Effector memory CD8-positive, alpha-beta T cell (primary cell): Measurements from ENCODE around the gene MDM4.
"Not testable (repeated sequence)": the region's sequence is repeated elsewhere in the genome, so short reads cannot be mapped to it uniquely, and the experiment has no call there.

ENCODE experiments used
- ATAC-seq: fragments of 150-1000 bp; cut with Tn5 transposase; replicated peaks from 2 replicates; pipeline ENCODE4 v1.10.0; 2021; ENCODE audit warnings: mild to moderate bottlenecking, moderate library complexity
- DNase-seq, 3 experiments: peaks; one replicate each; pipeline ENCODE4 v3.0.0; 2021
- H3K27ac Mint-ChIP-seq, 2 donors: one replicate each; pipeline ENCODE4 v1.8.0; 2022; ENCODE audit warnings: mild to moderate bottlenecking in 2 of 2, mixed read lengths in 2 of 2, moderate library complexity in 2 of 2
- H3K27me3 Mint-ChIP-seq, 2 donors: one replicate each; pipeline ENCODE4 v1.8.0; 2022; ENCODE audit warnings: mixed read lengths in 2 of 2
- H3K36me3 Mint-ChIP-seq: one replicate; pipeline ENCODE4 v1.8.0; 2022; ENCODE audit warnings: mild to moderate bottlenecking, moderate library complexity, mixed read lengths; ENCODE audit not compliant: insufficient read depth
- H3K4me1 Mint-ChIP-seq, 2 donors: one replicate each; pipeline ENCODE4 v1.8.0; 2022; ENCODE audit warnings: low read depth in 2 of 2, mixed read lengths in 2 of 2
- H3K4me3 Mint-ChIP-seq, 2 donors: one replicate each; pipeline ENCODE4 v1.8.0; 2022; ENCODE audit warnings: mild to moderate bottlenecking in 2 of 2, mixed read lengths in 2 of 2, moderate library complexity in 2 of 2
- H3K9me3 Mint-ChIP-seq, 2 donors: one replicate each; pipeline ENCODE4 v1.8.0; 2022; ENCODE audit warnings: mixed read lengths in 2 of 2

Gene MDM4

GRCh38 chr1:204563780-204564179, 47.6 kb downstream of the MDM4 start:
- no peak for ATAC-seq

DNA sequence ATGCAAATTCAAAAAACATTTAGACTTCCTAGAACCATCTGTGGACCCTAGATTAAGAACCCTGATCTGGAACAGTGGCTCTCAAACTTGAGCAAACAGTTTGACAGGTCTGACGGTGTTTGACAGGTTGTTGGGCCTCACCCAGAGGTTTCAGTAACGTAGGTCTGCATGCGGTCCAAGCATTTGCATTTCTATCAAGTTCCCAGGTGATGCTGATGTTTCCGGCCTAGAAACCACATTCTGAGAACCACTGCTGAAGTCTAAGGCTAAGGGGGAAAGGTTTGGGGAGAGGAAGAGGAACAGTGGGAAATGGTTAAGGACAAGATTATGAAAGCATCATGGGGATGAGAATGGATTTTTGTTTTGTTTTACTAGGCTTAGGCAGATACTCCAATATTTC, 48.6 kb downstream of the MDM4 start:
- peak in 1 of 3 experiments; percentile 15 for DNase-seq
- Mint-ChIP-seq H3K9me3 (no peaks in the 10 kb centered on the region), H3K4me3 (peak overlapping the region in 1 of 2 donors; percentile 37), H3K27me3 (no peaks in the 10 kb centered on the region), H3K27ac (peak overlapping the region; percentile 66 to 86), H3K36me3 (peaks cover 20% of the 10 kb centered on the region), H3K4me1 (peaks cover 26 to 40% of the 10 kb centered on the region in 2 donors)
- ATAC-seq: peak; percentile 55

More at GRCh38 chr1:204563780-204564179, 47.6 kb downstream of the MDM4 start:
- Mint-ChIP-seq H3K27me3 (no peaks in the 10 kb centered on the region), H3K4me1 (peaks cover 26 to 43% of the 10 kb centered on the region in 2 donors), H3K4me3 (no peak overlapping the region), H3K9me3 (no peaks in the 10 kb centered on the region), H3K27ac (peak overlapping the region; percentile 66 to 86), H3K36me3 (peaks cover 17% of the 10 kb centered on the region)
- DNase-seq: no peak

- H3K4me3 Mint-ChIP-seq: no peak overlapping the region
- ATAC-seq: peak; percentile 89
- no peaks in the 10 kb centered on the region for H3K9me3 Mint-ChIP-seq
- peaks cover 28% of the 10 kb centered on the region for H3K36me3 Mint-ChIP-seq
- peaks cover 26 to 32% of the 10 kb centered on the region in 2 donors for H3K4me1 Mint-ChIP-seq
- peak; percentile 45 to 53 (median 52) for DNase-seq
- no peaks in the 10 kb centered on the region for H3K27me3 Mint-ChIP-seq
- peak overlapping the region; percentile 69 to 86 for H3K27ac Mint-ChIP-seq
Observed at GRCh38 chr1:204565617-204566582, 49.7 kb downstream of the MDM4 start.

DNA sequence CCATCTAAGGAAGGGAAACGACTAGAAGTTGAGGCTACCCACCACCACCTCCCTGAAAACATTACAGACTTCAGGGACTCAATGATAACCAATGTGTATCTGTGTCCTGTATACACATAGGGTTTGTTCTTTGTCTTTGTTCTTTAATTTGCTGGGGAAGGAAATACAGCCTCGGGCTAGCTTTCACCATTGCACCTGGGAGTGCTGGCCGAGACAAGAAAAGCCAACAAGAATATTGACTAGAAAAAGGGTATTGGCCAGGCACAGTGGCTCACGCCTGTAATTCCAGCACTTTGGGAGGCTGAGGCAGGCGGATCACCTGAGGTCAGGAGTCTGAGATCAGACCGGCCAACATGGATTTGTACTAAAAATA, 50.4 kb downstream of the MDM4 start:
- no peak for ATAC-seq
- Mint-ChIP-seq H3K4me3 (no peak overlapping the region), H3K27ac (peak overlapping the region in 1 of 2 donors; percentile 69), H3K27me3 (no peaks in the 10 kb centered on the region), H3K36me3 (peaks cover 31% of the 10 kb centered on the region), H3K4me1 (peaks cover 25 to 29% of the 10 kb centered on the region in 2 donors), H3K9me3 (no peaks in the 10 kb centered on the region)
- no peak for DNase-seq

DNA sequence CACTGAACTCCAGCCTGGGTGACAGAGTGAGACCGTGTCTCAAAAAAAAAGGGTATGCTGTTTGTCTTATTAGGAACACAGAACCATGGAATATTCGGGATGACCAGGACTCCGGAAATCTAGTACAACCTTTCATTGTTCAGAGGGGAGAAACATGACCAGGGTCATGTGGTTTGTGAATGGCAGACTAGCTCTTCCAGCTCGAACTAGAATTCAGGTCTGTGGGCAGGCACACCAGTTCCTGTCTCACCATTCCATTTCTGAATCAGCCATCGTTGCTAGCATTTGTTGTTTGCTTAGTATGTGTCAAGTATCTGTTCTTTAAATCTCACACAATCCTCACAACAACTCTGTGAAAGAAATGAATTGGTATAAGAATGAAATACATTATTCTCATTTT, 50.9 kb downstream of the MDM4 start:
- Mint-ChIP-seq H3K4me3 (no peak overlapping the region), H3K4me1 (peaks cover 22 to 24% of the 10 kb centered on the region in 2 donors), H3K36me3 (peaks cover 34% of the 10 kb centered on the region), H3K9me3 (no peaks in the 10 kb centered on the region), H3K27ac (no peak overlapping the region), H3K27me3 (no peaks in the 10 kb centered on the region)
- DNase-seq (no peak), ATAC-seq (no peak)

GRCh38 chr1:204568576-204569315, 52.5 kb downstream of the MDM4 start:
- Mint-ChIP-seq H3K36me3 (peaks cover 41% of the 10 kb centered on the region), H3K4me3 (no peak overlapping the region)
- no peak for DNase-seq

GRCh38 chr1:204569478-204569877, 53.3 kb downstream of the MDM4 start:
- H3K4me3 Mint-ChIP-seq: no peak overlapping the region
- no peaks in the 10 kb centered on the region for H3K9me3 Mint-ChIP-seq
- peak overlapping the region in 1 of 2 donors; percentile 81 for H3K27ac Mint-ChIP-seq
- no peak for DNase-seq
- ATAC-seq: no peak
- H3K36me3 Mint-ChIP-seq: peaks cover 47% of the 10 kb centered on the region
- H3K27me3 Mint-ChIP-seq: no peaks in the 10 kb centered on the region
- peaks cover 15 to 18% of the 10 kb centered on the region in 2 donors for H3K4me1 Mint-ChIP-seq

More at GRCh38 chr1:204568576-204569315, 52.5 kb downstream of the MDM4 start:
- H3K4me1 Mint-ChIP-seq: peaks cover 22% of the 10 kb centered on the region in 2 donors
- H3K9me3 Mint-ChIP-seq: no peaks in the 10 kb centered on the region
- no peak for ATAC-seq
- peak overlapping the region in 1 of 2 donors; percentile 81 for H3K27ac Mint-ChIP-seq
- no peaks in the 10 kb centered on the region for H3K27me3 Mint-ChIP-seq

- not testable (repeated sequence) for H3K4me3 Mint-ChIP-seq, H3K9me3 Mint-ChIP-seq, H3K27ac Mint-ChIP-seq, DNase-seq, ATAC-seq, H3K27me3 Mint-ChIP-seq
- Mint-ChIP-seq H3K4me1 (peaks cover 10 to 14% of the 10 kb centered on the region in 2 donors), H3K36me3 (peaks cover 47% of the 10 kb centered on the region)
Observed at GRCh38 chr1:204570021-204570420, 53.8 kb downstream of the MDM4 start.

GRCh38 chr1:204571128-204571527, 54.9 kb downstream of the MDM4 start:
- peaks cover 0 to 5% of the 10 kb centered on the region in 2 donors for H3K4me1 Mint-ChIP-seq
- no peaks in the 10 kb centered on the region for H3K27me3 Mint-ChIP-seq
- H3K27ac Mint-ChIP-seq: no peak overlapping the region
- H3K9me3 Mint-ChIP-seq: no peaks in the 10 kb centered on the region
- ATAC-seq (no peak), DNase-seq (no peak)
- no peak overlapping the region for H3K4me3 Mint-ChIP-seq
- H3K36me3 Mint-ChIP-seq: peaks cover 47% of the 10 kb centered on the region

DNA sequence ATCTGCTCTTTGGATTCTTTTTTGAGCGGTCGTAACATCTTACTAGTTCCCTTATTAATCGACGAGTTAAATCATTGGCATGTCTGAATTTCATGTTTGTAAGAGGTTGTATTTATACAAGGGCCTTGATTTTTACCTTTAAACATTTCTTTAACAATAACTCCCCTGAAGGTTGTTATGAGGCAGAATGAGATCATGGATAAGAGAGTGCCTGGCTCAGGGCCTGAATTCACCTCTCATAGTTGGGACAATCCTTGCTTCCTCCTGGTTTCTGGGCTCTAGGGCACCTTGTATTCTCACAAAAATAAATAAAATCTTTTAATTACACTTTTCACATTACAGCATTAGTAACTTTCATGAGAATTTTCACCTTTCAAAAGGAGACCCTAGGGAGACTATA, 55.4 kb downstream of the MDM4 start:
- H3K27me3 Mint-ChIP-seq: no peaks in the 10 kb centered on the region
- no peak overlapping the region for H3K27ac Mint-ChIP-seq
- H3K4me1 Mint-ChIP-seq: peaks cover 0 to 2% of the 10 kb centered on the region in 2 donors
- no peak overlapping the region for H3K4me3 Mint-ChIP-seq
- H3K36me3 Mint-ChIP-seq: peaks cover 47% of the 10 kb centered on the region
- DNase-seq (no peak), ATAC-seq (no peak)
- no peaks in the 10 kb centered on the region for H3K9me3 Mint-ChIP-seq

DNA sequence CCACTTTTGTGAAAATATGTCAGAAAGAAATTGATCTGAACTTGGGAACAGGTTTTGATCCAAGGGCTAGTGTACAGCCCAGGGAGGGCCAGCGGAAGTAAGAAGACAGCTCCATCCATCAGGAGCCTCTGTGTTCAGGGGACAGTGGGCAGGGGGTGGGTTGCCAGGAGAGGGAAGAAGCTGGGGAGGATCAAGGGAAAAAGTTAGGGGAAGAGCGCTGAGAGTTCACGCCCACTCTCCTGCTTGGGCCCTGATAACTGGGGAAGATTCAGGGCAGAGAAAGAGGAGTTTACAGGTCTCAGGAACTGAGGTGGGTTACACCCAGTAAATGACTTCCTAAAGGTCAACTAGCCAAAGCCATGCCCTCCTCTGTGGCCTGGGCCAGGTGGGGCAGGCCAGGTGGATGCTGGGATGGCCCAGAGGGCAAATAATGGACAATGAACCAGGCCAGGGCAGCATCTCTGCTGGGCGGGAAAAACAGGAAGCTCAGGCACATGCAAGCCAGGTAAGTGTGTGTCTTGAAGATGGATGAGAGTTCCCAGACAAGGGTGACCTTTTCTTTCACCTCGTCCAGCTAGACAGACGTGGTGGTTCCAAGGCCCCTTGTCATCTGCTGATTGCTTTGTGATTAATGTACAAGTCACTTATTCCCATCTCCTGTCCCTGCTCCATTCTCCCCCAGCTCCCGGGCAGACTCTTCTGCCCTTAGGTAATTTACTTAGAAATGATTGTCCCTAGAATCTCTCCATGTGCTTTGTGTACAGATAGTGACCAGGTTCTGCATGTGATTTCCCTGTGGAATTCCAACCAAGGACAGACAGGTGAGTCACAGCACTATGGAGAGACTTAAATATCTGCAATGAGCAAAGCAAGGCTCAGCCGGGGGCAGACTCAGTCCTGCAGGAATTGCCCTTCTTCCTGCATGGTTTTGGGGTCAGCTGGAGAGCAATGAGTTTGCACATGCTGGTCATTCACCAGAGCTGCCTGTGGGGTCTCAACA, 57.0 kb downstream of the MDM4 start:
- Mint-ChIP-seq H3K4me1 (peaks cover under 1 to 4% of the 10 kb centered on the region in 2 donors), H3K27me3 (no peaks in the 10 kb centered on the region), H3K36me3 (peaks cover 43% of the 10 kb centered on the region), H3K27ac (peak overlapping the region in 1 of 2 donors; percentile 83), H3K9me3 (no peaks in the 10 kb centered on the region), H3K4me3 (no peak overlapping the region)
- DNase-seq (no peak), ATAC-seq (no peak)

DNA sequence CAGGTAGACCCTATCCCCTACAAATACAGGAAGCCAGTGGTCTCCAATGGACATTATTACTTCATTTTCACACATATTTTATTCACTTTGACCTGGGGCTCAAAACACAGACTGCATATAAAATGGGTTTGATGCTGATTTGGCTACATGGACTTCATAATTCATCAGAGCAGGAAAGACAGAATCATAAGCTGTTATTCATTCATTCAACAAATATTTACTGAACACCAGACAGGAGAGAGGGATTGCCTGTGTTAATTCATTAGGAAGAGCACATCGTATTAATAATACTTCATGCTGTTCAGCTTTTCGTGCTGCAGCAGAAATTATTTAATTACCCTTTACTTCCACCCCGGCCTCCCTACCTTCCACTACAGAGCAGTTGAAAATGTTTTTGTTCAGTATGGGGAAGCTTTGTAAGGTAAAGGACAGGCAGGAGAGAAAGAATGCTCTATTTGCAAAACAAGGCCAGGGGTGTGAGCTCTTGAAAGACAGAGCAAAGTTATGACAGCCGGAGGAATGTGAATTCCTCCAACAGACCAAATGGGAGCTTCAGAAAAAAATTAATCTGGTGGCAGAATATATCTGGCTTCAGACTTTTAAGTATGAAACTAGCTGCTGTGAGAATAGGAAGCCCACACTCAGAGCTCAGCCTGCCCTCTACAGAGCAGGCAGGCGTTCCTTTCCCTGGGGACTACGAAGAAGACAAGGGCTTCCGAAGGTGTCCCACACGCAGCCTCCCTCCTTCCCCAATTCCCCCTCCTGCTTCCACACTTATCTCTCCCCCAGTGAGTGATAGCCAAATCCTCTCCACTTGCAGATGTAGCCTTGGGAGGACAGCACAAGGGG, 58.0 kb downstream of the MDM4 start:
- no peaks in the 10 kb centered on the region for H3K27me3 Mint-ChIP-seq
- no peak for DNase-seq
- H3K4me1 Mint-ChIP-seq: peaks cover 7 to 11% of the 10 kb centered on the region in 2 donors
- no peak overlapping the region for H3K4me3 Mint-ChIP-seq
- peak overlapping the region in 1 of 2 donors; percentile 83 for H3K27ac Mint-ChIP-seq
- H3K9me3 Mint-ChIP-seq: no peaks in the 10 kb centered on the region
- no peak for ATAC-seq
- peaks cover 38% of the 10 kb centered on the region for H3K36me3 Mint-ChIP-seq
